PFSK-1 (cell line): ENCODE results near the gene DDC.

ENCODE experiments used
- FOXP2 ChIP-seq: optimal IDR thresholded peaks from 2 replicates; pipeline ENCODE3; 2011; ENCODE audit warnings: borderline replicate concordance, control low read depth, inconsistent platforms; ENCODE audit not compliant: insufficient read depth; ENCODE audit errors: extremely low read length, extremely low read depth
- POLR2AphosphoS5 ChIP-seq: IDR thresholded peaks from 2 replicates; pipeline ENCODE4 v1.6.1; 2012; ENCODE audit warnings: low read depth, mild to moderate bottlenecking, control low read depth, low read length, moderate library complexity
- SIN3A ChIP-seq: IDR thresholded peaks from 2 replicates; pipeline ENCODE4 v1.6.1; 2012; ENCODE audit warnings: mild to moderate bottlenecking, low read length, moderate library complexity, borderline replicate concordance; ENCODE audit not compliant: insufficient read depth
- TAF1 ChIP-seq: IDR thresholded peaks from 2 replicates; pipeline ENCODE4 v1.6.1; 2012; ENCODE audit warnings: low read length, control low read depth, borderline replicate concordance; ENCODE audit not compliant: insufficient read depth
- TF ChIP-seq, protein P1 (sequence below), 2 experiments: IDR thresholded peaks; 2 replicates each; pipeline versions ENCODE4 v1.6.1 to v1.8.0; 2011 to 2012; ENCODE audit warnings: low read depth in 2 of 2, low read length in 2 of 2, control low read depth in 1 of 2, inconsistent platforms in 1 of 2, mild to moderate bottlenecking in 1 of 2, moderate library complexity in 1 of 2; ENCODE audit not compliant: insufficient read depth in 1 of 2

The DDC gene

GRCh38 chr7:50491943-50492342 lies 73.3 kb downstream of the DDC start:
- TF ChIP-seq TAF1 (no peak), SIN3A (no peak), POLR2AphosphoS5 (no peak), FOXP2 (no peak)
- TF ChIP-seq, protein P1, sequence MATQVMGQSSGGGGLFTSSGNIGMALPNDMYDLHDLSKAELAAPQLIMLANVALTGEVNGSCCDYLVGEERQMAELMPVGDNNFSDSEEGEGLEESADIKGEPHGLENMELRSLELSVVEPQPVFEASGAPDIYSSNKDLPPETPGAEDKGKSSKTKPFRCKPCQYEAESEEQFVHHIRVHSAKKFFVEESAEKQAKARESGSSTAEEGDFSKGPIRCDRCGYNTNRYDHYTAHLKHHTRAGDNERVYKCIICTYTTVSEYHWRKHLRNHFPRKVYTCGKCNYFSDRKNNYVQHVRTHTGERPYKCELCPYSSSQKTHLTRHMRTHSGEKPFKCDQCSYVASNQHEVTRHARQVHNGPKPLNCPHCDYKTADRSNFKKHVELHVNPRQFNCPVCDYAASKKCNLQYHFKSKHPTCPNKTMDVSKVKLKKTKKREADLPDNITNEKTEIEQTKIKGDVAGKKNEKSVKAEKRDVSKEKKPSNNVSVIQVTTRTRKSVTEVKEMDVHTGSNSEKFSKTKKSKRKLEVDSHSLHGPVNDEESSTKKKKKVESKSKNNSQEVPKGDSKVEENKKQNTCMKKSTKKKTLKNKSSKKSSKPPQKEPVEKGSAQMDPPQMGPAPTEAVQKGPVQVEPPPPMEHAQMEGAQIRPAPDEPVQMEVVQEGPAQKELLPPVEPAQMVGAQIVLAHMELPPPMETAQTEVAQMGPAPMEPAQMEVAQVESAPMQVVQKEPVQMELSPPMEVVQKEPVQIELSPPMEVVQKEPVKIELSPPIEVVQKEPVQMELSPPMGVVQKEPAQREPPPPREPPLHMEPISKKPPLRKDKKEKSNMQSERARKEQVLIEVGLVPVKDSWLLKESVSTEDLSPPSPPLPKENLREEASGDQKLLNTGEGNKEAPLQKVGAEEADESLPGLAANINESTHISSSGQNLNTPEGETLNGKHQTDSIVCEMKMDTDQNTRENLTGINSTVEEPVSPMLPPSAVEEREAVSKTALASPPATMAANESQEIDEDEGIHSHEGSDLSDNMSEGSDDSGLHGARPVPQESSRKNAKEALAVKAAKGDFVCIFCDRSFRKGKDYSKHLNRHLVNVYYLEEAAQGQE (IDR thresholded peaks at IDR 0.05; ENCODE audit: insufficient read depth in 1 of 2, low read depth in 2 of 2, low read length in 2 of 2) = no peak

DNA sequence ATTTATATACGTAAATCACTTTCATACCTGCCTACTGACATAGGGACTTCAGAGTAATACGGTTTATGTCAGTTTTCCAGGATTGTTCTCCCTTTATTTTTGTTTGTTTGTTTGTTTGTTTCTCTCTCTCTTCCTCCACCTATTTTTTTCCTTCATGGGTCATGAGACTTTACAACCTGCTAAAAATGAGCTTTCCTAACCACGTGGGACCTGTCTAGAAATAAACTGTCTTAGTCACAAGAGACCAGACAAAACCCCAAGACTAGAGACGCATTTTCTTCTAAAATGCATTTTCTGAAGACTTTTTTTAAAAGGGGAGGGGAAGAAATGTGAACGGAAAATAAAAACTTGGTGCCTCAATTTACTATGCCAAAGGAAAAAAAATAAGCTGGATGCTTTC lies 74.0 kb downstream of the DDC start:
- TF ChIP-seq, protein P1 (IDR thresholded peaks at IDR 0.05; ENCODE audit: insufficient read depth in 1 of 2, low read depth in 2 of 2, low read length in 2 of 2) = no peak
- TF ChIP-seq FOXP2 = no peak
- no peak for TF ChIP-seq POLR2AphosphoS5
- no peak for TF ChIP-seq TAF1
- TF ChIP-seq SIN3A = no peak

DNA sequence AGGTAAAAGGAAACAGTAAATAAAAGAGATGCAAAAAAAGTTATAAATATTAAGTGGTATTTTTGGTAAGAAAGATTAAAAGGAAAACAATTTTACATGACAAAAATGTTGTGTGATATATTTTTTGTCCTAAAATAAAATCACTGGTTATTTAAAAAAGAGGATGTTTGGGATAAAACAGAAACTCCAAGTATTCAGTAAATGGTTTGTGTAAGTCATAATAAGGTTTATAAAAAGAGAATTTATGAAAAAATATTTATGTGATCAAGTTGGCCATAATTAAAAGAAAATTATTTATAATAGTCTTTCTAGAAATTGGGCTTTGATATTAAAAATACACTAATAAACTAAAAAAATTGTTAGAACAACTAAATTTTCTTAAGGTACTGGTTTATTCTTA lies 76.8 kb downstream of the DDC start:
- TF ChIP-seq TAF1 (no peak), SIN3A (no peak), POLR2AphosphoS5 (no peak), FOXP2 (no peak)
- TF ChIP-seq, protein P1 (IDR thresholded peaks at IDR 0.05; ENCODE audit: insufficient read depth in 1 of 2, low read depth in 2 of 2, low read length in 2 of 2) = no peak

- no peak for TF ChIP-seq FOXP2
- TF ChIP-seq TAF1 = no peak
- TF ChIP-seq POLR2AphosphoS5 = no peak
- no peak for TF ChIP-seq SIN3A
- TF ChIP-seq, protein P1 (IDR thresholded peaks at IDR 0.05; ENCODE audit: insufficient read depth in 1 of 2, low read depth in 2 of 2, low read length in 2 of 2) = no peak
These were observed 78.7 kb downstream of the DDC start for GRCh38 chr7:50486512-50486911.

DNA sequence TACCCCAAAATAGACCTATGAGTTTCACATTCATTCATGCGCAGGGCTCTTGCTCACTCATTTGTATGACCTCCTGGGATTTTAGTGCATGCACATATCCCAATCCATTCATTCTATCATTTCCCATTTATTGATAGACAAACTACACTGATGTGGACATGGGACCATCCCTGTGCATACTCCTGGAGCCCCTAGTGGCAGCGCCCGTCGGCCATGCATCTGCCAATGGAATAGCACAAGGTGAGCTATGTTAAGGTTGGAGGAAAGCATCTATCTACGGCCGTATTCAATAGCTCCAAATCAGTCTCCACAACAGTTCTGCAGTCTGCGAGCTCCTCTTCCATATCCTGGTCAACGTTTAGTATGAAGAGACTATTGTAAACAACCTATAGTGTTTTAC lies 83.3 kb downstream of the DDC start:
- TF ChIP-seq FOXP2 (no peak), SIN3A (no peak), TAF1 (no peak), POLR2AphosphoS5 (no peak)
- TF ChIP-seq, protein P1 (IDR thresholded peaks at IDR 0.05; ENCODE audit: insufficient read depth in 1 of 2, low read depth in 2 of 2, low read length in 2 of 2) = no peak
